Brain microvascular endothelial cell (primary cell): Measurements from ENCODE around the gene LMBR1L.
A peak's percentile ranks its signal among the peaks of the same experiment; 100 is the strongest.

Experiments used
- DNase-seq: peaks from one replicate; pipeline ENCODE4 v3.0.0-alpha.2; 2020
- H3K27ac ChIP-seq: fragments of 250-450 bp; sonication (Bioruptor Pico); 2 replicates; pipeline ENCODE4 v1.5.1; 2020; ENCODE audit warnings: mild to moderate bottlenecking, moderate library complexity
- H3K27me3 ChIP-seq: fragments of 250-450 bp; sonication (Bioruptor Pico); replicated peaks from 2 replicates; pipeline ENCODE4 v1.5.1; 2020; ENCODE audit warnings: mild to moderate bottlenecking
- H3K36me3 ChIP-seq: fragments of 250-450 bp; sonication (Bioruptor Pico); replicated peaks from 2 replicates; pipeline ENCODE4 v1.5.1; 2020; ENCODE audit warnings: mild to moderate bottlenecking
- H3K4me3 ChIP-seq: 2 replicates; pipeline ENCODE4 v1.5.1; 2011; ENCODE audit warnings: low read depth, mild to moderate bottlenecking, control low read depth, low read length, moderate library complexity
- in situ Hi-C: cut with HindIII; loops from 2 replicates; pipeline ENCODE4 v1.10.0; 2017; ENCODE audit warnings: low sequenced_read_pairs, low pct_ligation_motif_present
- TF ChIP-seq, protein P1 (sequence below): IDR thresholded peaks from 2 replicates; pipeline ENCODE4 v1.5.1; 2011; ENCODE audit warnings: low read depth, mild to moderate bottlenecking, moderate library complexity, low read length, control low read depth, inconsistent platforms; ENCODE audit errors: missing control alignments

LMBR1L gene, protein sequence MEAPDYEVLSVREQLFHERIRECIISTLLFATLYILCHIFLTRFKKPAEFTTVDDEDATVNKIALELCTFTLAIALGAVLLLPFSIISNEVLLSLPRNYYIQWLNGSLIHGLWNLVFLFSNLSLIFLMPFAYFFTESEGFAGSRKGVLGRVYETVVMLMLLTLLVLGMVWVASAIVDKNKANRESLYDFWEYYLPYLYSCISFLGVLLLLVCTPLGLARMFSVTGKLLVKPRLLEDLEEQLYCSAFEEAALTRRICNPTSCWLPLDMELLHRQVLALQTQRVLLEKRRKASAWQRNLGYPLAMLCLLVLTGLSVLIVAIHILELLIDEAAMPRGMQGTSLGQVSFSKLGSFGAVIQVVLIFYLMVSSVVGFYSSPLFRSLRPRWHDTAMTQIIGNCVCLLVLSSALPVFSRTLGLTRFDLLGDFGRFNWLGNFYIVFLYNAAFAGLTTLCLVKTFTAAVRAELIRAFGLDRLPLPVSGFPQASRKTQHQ

DNA sequence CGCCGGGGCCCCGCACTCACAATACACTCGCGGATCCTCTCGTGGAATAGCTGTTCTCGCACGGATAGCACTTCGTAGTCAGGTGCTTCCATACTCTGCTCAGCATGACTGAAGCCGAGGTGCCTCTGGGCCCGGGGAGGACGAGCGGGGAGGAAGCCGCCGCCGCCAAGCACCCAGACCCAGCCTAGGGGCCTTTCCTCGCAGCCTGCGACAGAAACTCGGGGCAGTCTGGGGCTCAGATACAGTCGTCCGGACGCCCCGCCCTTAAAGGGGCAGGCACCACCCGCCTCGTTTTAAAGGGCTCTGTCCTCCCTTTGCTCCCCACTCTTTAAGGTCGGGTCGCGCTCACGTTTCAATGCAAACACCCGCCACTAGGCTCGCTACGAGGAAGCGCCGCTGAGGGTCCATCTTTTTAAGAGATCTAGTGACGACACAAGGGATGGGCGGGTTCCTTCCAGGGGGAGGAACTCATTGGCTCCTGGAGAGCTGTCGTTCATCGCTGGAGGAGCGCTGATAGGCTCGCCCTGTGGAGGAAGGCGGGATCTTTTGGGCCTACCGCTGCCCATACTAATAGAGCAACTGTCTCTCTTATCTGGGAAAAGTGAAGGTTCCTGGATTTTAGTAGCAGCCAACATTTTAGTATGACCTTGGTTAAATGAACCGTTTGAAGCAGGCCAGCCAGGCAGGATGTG, at the start of gene LMBR1L:
LMBR1L (minus strand) TSS at position 384 of the 692 bp plus-strand sequence; CDS start at position 92, 292 bp downstream.
- in situ Hi-C loops: no loop called here
- peak; percentile 98 for DNase-seq
- TF ChIP-seq, protein P1, sequence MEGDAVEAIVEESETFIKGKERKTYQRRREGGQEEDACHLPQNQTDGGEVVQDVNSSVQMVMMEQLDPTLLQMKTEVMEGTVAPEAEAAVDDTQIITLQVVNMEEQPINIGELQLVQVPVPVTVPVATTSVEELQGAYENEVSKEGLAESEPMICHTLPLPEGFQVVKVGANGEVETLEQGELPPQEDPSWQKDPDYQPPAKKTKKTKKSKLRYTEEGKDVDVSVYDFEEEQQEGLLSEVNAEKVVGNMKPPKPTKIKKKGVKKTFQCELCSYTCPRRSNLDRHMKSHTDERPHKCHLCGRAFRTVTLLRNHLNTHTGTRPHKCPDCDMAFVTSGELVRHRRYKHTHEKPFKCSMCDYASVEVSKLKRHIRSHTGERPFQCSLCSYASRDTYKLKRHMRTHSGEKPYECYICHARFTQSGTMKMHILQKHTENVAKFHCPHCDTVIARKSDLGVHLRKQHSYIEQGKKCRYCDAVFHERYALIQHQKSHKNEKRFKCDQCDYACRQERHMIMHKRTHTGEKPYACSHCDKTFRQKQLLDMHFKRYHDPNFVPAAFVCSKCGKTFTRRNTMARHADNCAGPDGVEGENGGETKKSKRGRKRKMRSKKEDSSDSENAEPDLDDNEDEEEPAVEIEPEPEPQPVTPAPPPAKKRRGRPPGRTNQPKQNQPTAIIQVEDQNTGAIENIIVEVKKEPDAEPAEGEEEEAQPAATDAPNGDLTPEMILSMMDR: peak; percentile 62

DNA sequence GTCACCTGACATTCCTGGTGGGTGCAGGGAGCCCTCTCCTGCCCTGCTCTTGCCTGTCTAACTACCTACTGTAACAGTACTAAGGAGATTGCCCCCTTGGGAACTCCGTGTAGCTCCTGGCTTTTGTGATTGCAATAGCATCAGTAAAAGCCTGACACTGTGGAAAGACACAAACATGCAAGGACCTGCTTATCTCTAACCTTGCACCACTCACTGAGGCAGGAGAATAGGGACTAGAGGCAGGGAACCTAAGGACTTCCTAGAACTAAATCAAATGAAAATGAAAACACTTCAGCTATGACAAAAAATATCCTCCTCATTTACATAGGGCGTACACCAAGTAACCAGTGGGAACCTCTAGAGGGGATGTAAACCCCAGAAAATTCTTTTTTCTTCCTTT, 49.8 kb upstream of the LMBR1L start:
- no peak overlapping the region for H3K27ac ChIP-seq
- no peaks in the 10 kb centered on the region for H3K27me3 ChIP-seq
- H3K4me3 ChIP-seq: no peak overlapping the region
- TF ChIP-seq, protein P1: no peak
- DNase-seq: no peak
- no peaks in the 10 kb centered on the region for H3K36me3 ChIP-seq
- in situ Hi-C loops: no loop called here

More for the DNA sequence above, at the start of gene LMBR1L:
- Histone ChIP-seq H3K4me3 (peak within 1 kb of the TSS; percentile 86), H3K36me3 (no peaks in the 10 kb centered on the region), H3K27me3 (no peaks in the 10 kb centered on the region), H3K27ac (peak within 1 kb of the TSS; percentile 72)

DNA sequence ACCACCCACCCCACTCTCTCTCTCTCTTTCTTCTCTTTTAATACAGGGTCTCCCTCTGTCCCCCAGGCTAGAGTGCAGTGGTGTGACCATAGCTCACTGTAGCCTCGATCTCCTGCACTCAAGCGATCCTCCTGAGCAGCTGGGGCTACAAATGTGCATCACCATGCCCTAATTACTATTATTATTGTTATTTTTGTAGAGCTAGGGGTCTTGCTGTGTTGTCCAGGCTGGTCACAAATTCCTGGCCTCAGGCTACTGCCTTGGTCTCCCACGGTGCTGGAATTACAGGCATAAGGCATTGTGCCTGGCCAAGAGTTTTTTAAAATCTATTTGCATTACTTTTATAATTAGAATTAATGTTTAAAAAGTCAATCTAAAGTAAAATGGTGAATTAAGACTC, 43.6 kb upstream of the LMBR1L start:
- in situ Hi-C loops: no loop called here
- Histone ChIP-seq H3K36me3 (no peaks in the 10 kb centered on the region), H3K4me3 (no peak overlapping the region), H3K27ac (no peak overlapping the region), H3K27me3 (no peaks in the 10 kb centered on the region)
- TF ChIP-seq, protein P1: no peak
- no peak for DNase-seq

DNA sequence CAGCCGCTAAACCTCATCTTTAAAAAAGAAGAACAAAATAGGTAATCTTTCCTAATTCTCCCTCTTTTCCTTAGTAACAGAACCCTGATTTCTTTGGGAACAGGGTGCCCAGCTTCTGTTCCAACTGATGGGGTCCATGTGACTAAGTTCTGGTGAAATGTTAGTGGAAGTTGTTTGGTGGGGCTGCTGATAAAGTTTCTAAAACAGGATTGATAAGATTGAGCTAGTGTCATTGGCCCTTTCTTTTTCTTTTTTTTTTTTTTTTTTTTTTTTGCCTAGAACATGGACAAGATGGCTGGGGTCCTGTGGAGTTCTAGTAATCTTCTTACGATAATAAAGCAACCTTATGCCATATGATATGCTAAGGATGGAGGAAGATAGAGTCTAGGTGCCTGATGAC, 36.7 kb upstream of the LMBR1L start:
- no peaks in the 10 kb centered on the region for H3K36me3 ChIP-seq
- H3K4me3 ChIP-seq: no peak overlapping the region
- in situ Hi-C loops: no loop called here
- TF ChIP-seq, protein P1: no peak
- DNase-seq: no peak
- H3K27ac ChIP-seq: no peak overlapping the region
- no peaks in the 10 kb centered on the region for H3K27me3 ChIP-seq

DNA sequence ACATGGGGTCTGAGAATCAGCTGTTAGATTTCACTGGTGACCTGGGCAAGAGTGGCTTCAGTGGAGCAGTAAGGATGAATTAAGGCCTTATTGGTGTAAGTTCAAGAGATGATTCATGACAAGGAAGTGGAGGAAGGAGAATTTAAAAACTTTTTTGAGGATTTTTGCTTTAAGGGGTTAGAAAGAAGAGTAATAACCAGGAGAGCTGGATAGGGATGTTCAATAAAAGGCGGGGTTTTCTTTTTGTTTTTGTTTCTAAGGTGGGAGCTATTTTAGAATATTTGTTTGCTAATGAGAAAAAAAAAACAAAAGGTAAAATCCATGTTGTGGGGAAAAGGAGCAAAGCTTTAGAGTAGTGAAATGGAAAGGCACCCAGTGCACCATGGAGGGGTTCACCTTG, 35.8 kb upstream of the LMBR1L start:
- no peak overlapping the region for H3K4me3 ChIP-seq
- in situ Hi-C loops: no loop called here

More for the DNA sequence above, 35.8 kb upstream of the LMBR1L start:
- no peak for DNase-seq
- Histone ChIP-seq H3K27me3 (no peaks in the 10 kb centered on the region), H3K36me3 (no peaks in the 10 kb centered on the region), H3K27ac (no peak overlapping the region)
- TF ChIP-seq, protein P1: no peak
